Measurements from ENCODE around the gene NCOA1. TPM values are rescaled to one million over a fixed set of nuclear protein-coding genes. Genes with fewer than 3 reads are reported as not detected.

Gene NCOA1
- total RNA-seq, 1 donor from 2014 or later = 31.9 TPM

GRCh38 chr2:24497685-24498084 lies 6.6 kb downstream of the NCOA1 start:
- no peak for DNase-seq (ENCODE audit: low spot score)
- intact Hi-C loops (cut with DNase I) = no loop called here

DNA sequence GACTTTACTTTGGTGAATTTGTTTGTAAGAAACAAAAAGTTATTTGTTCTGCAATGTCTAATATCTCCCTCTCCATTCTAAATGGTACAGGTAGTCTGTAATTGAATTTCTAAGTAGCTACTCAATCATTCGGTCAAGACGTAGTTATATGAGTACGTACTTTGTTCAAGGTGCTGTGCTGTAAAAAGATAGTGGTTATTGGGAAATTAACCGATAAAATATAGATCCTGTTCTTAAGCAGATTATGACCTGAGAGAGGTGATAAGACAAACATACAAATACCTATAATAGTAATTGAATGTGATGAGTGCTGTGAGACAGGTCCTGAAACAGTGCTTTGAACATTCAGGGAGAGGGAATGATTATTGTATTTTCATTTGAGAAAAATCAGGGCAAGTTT lies 7.1 kb downstream of the NCOA1 start:
- no peak for DNase-seq (ENCODE audit: low spot score)
- intact Hi-C loops (cut with DNase I) = no loop called here

GRCh38 chr2:24501813-24502212 lies 10.8 kb downstream of the NCOA1 start:
- DNase-seq (ENCODE audit: low spot score) = no peak
- intact Hi-C loops (cut with DNase I) = no loop called here

GRCh38 chr2:24505534-24506275 lies 14.7 kb downstream of the NCOA1 start:
- DNase-seq (ENCODE audit: low spot score) = no peak
- intact Hi-C loops (cut with DNase I) = no loop called here

- DNase-seq (ENCODE audit: low spot score) = no peak
- intact Hi-C loops (cut with DNase I) = no loop called here
Measured at GRCh38 chr2:24507549-24507948, 16.5 kb downstream of the NCOA1 start.

DNA sequence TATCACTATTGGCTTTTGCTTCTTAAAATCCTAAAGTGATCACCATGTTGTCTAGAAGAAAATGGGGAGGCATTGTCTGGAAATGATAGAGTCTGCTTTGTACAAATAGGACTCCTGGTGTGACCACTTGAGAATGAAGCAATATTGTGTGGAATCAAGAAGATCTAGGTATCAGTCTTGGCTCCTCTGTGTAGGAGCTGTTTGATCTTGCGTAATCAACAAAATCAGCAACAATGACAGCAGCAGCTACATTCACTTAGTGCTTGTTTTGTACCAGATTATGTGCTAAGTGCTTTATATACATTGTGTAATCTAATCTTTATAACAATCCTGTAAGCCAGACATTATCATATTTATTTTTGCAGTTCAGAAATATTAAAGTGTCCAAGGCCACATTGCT lies 17.8 kb downstream of the NCOA1 start:
- intact Hi-C loops (cut with DNase I) = no loop called here
- DNase-seq (ENCODE audit: low spot score) = no peak

DNA sequence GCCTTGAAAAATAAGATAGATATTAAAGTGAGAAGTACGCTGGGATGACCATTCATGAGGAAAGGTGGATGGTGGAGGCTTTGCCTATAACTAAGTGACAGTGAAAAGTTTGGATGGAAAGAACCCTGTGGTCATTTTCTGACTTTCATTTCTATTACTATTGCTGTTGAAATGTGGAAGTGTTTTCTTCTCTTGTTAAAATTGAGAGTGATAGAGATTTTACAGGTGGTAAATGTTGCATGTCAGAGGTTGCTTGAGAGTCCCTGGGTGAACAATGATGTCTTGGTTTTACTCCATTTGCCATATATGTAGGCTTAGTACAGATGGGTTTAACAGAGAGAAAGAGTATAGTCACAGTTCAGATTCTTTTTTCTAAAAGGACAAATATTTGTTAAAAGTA lies 18.4 kb downstream of the NCOA1 start:
- no peak for DNase-seq (ENCODE audit: low spot score)
- intact Hi-C loops (cut with DNase I) = no loop called here

- intact Hi-C loops (cut with DNase I) = no loop called here
- DNase-seq (ENCODE audit: low spot score) = no peak
Measured at GRCh38 chr2:24509840-24510239, 18.8 kb downstream of the NCOA1 start.

DNA sequence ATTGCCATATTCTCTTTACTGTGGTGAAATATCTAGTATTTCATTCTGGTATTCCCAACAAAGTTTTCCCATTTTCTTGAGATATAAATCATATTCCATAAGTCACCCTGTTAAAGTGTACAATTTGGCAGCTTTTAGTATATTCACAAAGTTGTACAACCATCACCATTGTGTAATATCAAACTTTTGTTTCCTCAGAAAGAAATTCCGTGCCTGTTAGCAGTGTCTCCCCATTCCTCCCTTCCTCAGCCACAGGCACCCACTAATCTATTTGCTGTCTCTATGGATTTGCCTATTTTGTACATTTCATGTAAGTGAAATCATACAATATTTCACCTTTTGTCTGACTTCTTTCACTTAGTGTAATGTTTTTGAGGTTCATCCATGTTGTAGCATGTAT lies 19.7 kb downstream of the NCOA1 start:
- intact Hi-C loops (cut with DNase I) = no loop called here
- DNase-seq (ENCODE audit: low spot score) = no peak

- DNase-seq (ENCODE audit: low spot score) = no peak
Measured at GRCh38 chr2:24511198-24511597, 20.1 kb downstream of the NCOA1 start.

GRCh38 chr2:24511894-24512293 lies 20.8 kb downstream of the NCOA1 start:
- intact Hi-C loops (cut with DNase I) = no loop called here

More at GRCh38 chr2:24511198-24511597, 20.1 kb downstream of the NCOA1 start:
- intact Hi-C loops (cut with DNase I) = no loop called here

GRCh38 chr2:24512404-24512803 lies 21.4 kb downstream of the NCOA1 start:
- intact Hi-C loops (cut with DNase I) = no loop called here

More at GRCh38 chr2:24511894-24512293, 20.8 kb downstream of the NCOA1 start:
- DNase-seq (ENCODE audit: low spot score) = no peak

DNA sequence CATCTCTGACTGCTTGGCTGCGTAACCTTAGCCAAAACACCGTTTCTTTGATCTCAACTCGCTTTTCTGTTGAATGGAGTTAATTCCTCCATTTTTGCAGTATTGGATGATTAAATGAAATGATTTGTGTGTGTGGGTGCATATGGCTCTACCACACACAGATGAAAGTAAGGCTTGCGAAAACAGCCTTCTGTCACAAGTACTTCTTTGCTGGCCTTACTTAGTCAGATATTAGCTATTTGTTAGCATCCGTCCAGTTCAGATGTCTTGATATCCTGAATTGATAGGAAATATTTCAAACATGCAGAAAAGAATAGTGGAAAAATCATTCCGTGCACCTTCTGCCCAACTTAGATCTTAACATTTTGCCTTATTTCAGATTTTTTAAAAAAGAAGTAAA lies 21.8 kb downstream of the NCOA1 start:
- intact Hi-C loops (cut with DNase I) = no loop called here
- DNase-seq (ENCODE audit: low spot score) = no peak

More at GRCh38 chr2:24512404-24512803, 21.4 kb downstream of the NCOA1 start:
- no peak for DNase-seq (ENCODE audit: low spot score)

DNA sequence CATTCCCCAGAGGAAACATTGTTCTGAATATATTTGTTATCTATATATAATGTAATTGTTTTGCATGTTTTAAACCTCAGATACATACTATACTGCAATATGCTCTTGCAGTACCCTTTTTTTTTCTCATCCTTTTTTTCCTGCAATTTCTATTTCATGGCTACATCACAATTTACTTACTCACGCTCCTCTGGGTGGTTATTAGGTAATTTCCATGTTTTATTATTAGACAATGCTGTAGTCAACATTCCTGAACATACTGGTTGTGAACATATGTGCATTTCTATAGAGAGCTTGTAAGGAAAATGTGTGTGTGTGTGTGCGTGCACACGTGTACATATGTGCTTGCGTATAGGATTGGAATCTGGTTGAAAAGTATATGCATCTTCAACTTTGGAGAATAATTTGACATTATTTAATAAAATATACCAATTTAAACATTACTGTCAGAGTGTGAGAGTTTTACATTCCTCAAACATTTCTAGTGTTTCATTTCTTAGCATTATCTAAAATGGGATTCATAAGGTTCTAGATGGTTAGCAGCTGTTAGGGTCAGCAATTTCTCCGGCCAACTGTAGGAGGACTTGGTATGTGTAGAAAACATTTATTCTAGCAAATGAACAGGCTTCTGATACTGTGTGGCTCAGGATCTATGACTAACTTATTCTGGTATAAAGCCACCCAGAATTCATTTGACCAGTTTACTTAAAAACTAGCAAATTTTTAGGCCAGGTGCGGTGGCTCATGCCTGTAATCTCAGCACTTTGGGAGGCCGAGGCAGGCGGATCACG lies 22.4 kb downstream of the NCOA1 start:
- no peak for DNase-seq (ENCODE audit: low spot score)
- intact Hi-C loops (cut with DNase I) = no loop called here

GRCh38 chr2:24514820-24515219 lies 23.8 kb downstream of the NCOA1 start:
- intact Hi-C loops (cut with DNase I) = no loop called here

GRCh38 chr2:24515335-24515734 lies 24.3 kb downstream of the NCOA1 start:
- no peak for DNase-seq (ENCODE audit: low spot score)
- intact Hi-C loops (cut with DNase I) = no loop called here

More at GRCh38 chr2:24514820-24515219, 23.8 kb downstream of the NCOA1 start:
- DNase-seq (ENCODE audit: low spot score) = no peak

GRCh38 chr2:24515831-24516230 lies 24.8 kb downstream of the NCOA1 start:
- DNase-seq (ENCODE audit: low spot score) = no peak
- intact Hi-C loops (cut with DNase I) = no loop called here

DNA sequence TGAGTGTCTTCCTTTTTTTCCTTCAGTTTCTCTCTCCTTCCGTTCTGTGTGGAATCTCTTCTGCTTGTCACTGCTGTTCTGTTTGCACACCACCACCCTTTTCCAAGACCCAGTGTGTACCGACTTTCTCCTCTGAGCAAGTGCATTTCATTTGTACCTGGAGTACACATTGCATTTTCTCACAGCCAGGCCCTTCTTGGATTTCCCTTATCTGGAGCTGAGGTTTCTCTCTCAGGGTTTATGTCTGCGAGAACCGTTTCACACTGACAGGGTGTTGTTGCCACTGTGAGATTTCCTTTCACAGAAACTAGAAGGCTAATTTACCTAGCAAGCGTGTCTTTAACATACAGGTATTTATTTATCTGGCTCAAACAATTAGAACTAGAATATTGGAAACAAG lies 26.2 kb downstream of the NCOA1 start:
- intact Hi-C loops (cut with DNase I) = no loop called here
- no peak for DNase-seq (ENCODE audit: low spot score)

DNA sequence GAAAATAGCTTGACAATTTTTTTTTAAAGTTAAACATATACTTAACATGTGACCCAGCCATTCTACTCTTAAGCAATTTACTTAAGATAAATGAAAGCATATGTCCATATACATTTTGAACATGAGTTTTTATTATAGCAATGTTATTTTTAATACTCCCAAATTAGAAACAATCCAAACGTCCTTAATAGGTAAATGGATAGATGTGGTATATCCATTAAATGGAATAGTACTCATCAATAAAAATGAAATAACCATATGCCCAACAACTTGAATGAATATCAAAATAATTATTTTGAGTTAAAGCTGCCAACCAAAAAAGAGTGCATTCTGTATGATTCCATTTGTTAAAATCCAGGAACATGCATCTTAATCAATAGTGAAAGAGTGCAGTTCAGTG lies 29.1 kb downstream of the NCOA1 start:
- DNase-seq (ENCODE audit: low spot score) = no peak
- intact Hi-C loops (cut with DNase I) = no loop called here

GRCh38 chr2:24521162-24521857 lies 30.3 kb downstream of the NCOA1 start:
- intact Hi-C loops (cut with DNase I) = no loop called here
- DNase-seq (ENCODE audit: low spot score) = no peak

Data from cardiac septum (tissue), 1 donor.